ENCODE results near the gene CUTC. TPM values are rescaled to one million over a fixed set of nuclear protein-coding genes. Genes with fewer than 3 reads are reported as not detected.

The CUTC gene
- total and polyA plus RNA-seq, 2 donors (not counting 1 experiment from before 2014, with no cell fraction given) = 19.4 to 22.6 TPM

DNA sequence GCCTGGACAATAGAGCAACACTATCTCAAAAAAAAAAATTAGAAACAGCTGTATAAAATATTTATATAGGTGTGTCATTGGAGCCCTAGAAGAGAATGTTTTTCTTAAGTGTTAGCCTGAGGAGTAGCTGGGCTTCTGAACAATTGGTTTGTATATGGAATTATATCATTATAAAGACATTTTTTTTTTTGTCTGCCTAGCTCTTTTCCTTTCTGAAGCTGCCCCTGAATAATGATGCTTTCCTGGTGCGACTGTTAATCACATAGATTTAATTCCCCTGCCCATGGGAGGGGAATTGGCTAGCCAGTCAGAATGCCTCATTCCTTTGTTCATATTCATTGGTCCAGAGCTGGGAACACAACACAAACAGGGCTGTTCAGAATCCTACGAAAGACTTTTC lies 36.5 kb downstream of the CUTC start:
- no peak overlapping the region for H3K9ac ChIP-seq (ENCODE audit: insufficient read depth, low read length)
- H3K4me1 ChIP-seq (ENCODE audit: control insufficient read depth, extremely low read depth, insufficient read depth, low read length) = peaks cover 3% of the 10 kb centered on the region
- no peaks in the 10 kb centered on the region for H3K36me3 ChIP-seq (ENCODE audit: control insufficient read depth, insufficient read depth, low read length)
- no peak for TF ChIP-seq EZH2 (IDR thresholded peaks at IDR 0.05; ENCODE audit: low read length, missing control alignments)
- TF ChIP-seq, protein P1, sequence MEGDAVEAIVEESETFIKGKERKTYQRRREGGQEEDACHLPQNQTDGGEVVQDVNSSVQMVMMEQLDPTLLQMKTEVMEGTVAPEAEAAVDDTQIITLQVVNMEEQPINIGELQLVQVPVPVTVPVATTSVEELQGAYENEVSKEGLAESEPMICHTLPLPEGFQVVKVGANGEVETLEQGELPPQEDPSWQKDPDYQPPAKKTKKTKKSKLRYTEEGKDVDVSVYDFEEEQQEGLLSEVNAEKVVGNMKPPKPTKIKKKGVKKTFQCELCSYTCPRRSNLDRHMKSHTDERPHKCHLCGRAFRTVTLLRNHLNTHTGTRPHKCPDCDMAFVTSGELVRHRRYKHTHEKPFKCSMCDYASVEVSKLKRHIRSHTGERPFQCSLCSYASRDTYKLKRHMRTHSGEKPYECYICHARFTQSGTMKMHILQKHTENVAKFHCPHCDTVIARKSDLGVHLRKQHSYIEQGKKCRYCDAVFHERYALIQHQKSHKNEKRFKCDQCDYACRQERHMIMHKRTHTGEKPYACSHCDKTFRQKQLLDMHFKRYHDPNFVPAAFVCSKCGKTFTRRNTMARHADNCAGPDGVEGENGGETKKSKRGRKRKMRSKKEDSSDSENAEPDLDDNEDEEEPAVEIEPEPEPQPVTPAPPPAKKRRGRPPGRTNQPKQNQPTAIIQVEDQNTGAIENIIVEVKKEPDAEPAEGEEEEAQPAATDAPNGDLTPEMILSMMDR (conservative IDR thresholded peaks at IDR 0.05 in 1 of 2, IDR thresholded peaks at IDR 0.05 in 1 of 2; ENCODE audit: low read depth in 1 of 2, low read length in 2 of 2) = no peak
- H2AFZ ChIP-seq (ENCODE audit: low read length) = peak overlapping the region; percentile 47
- no peak overlapping the region for H3K4me2 ChIP-seq (ENCODE audit: extremely low read depth, insufficient read depth, low read length)
- no peak overlapping the region for H3K27ac ChIP-seq (ENCODE audit: insufficient read depth, low read length)
- no peaks in the 10 kb centered on the region for H3K79me2 ChIP-seq (ENCODE audit: control insufficient read depth, insufficient read depth, low read length)
- no peaks in the 10 kb centered on the region for H3K9me3 ChIP-seq (ENCODE audit: control insufficient read depth, insufficient read depth, low read depth, low read length)
- DNase-seq (ENCODE audit: low read depth in 2 of 2) = peak in 1 of 2 donors; percentile 37
- H3K4me3 ChIP-seq (replicated peaks in 1 of 4; ENCODE audit: control extremely low read depth in 1 of 4, insufficient read depth in 1 of 4, low read depth in 3 of 4, low read length in 4 of 4) = no peak overlapping the region
- no peaks in the 10 kb centered on the region for H4K20me1 ChIP-seq (ENCODE audit: control insufficient read depth, extremely low read depth, insufficient read depth, low read length)
- no peaks in the 10 kb centered on the region for H3K27me3 ChIP-seq (ENCODE audit: control insufficient read depth, insufficient read depth, low read length)

DNA sequence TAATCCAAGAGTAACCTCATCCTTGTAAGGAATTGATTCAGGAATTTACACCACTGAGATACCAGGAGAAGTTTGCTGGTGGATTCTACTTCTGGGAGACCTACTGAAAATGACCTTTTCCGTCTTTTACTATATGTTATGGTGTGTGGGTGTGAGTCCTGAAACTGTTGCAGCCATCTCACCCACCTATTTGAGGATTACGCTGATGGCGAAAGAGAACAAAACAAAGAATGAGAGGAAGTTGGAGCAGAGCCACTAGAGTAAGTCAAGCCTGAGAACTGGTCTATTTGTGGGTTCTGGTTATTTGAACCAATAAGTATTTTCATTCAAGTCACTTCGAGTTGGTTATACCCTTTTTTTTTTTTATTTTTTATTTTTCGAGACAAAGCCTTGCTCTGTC lies 37.7 kb downstream of the CUTC start:
- Histone ChIP-seq H2AFZ (ENCODE audit: low read length) (no peak overlapping the region), H3K4me3 (replicated peaks in 1 of 4; ENCODE audit: control extremely low read depth in 1 of 4, insufficient read depth in 1 of 4, low read depth in 3 of 4, low read length in 4 of 4) (no peak overlapping the region), H3K4me2 (ENCODE audit: extremely low read depth, insufficient read depth, low read length) (no peak overlapping the region), H3K4me1 (ENCODE audit: control insufficient read depth, extremely low read depth, insufficient read depth, low read length) (peaks cover 3% of the 10 kb centered on the region), H3K27me3 (ENCODE audit: control insufficient read depth, insufficient read depth, low read length) (no peaks in the 10 kb centered on the region), H3K36me3 (ENCODE audit: control insufficient read depth, insufficient read depth, low read length) (no peaks in the 10 kb centered on the region), H3K9ac (ENCODE audit: insufficient read depth, low read length) (no peak overlapping the region), H4K20me1 (ENCODE audit: control insufficient read depth, extremely low read depth, insufficient read depth, low read length) (no peaks in the 10 kb centered on the region), H3K27ac (ENCODE audit: insufficient read depth, low read length) (no peak overlapping the region), H3K79me2 (ENCODE audit: control insufficient read depth, insufficient read depth, low read length) (no peaks in the 10 kb centered on the region), H3K9me3 (ENCODE audit: control insufficient read depth, insufficient read depth, low read depth, low read length) (no peaks in the 10 kb centered on the region)
- no peak for TF ChIP-seq EZH2 (IDR thresholded peaks at IDR 0.05; ENCODE audit: low read length, missing control alignments)
- TF ChIP-seq, protein P1 (conservative IDR thresholded peaks at IDR 0.05 in 1 of 2, IDR thresholded peaks at IDR 0.05 in 1 of 2; ENCODE audit: low read depth in 1 of 2, low read length in 2 of 2) = no peak
- DNase-seq (ENCODE audit: low read depth in 2 of 2) = no peak

DNA sequence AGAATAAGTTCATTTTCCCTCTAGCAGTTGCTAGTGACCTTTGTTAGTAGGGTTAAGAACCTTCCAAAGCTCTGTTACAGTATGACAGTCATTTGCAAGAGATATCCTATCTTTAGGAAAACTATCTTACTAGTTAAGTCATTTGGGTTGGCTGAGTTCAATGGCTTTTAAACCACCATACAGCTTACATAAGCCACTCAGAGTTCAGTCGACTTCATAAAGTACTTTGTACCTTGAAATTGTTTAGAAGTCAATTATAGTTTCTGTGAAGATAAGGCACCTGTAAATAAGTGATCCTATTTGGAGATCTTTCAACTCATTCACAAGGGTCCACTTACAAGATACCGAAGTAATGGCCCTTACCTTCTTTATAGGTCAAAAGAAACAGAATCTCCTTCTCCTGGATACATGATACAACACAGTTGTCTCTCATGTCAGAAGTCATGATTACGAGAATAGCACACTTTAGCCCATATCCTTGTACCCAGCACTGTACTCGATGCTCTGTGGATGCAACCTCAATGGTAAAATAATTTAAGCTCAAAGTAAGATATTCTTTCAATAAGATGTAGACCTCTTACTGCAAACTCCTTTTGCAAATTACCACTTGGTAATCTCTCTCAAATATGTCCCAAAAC lies 38.5 kb downstream of the CUTC start:
- no peaks in the 10 kb centered on the region for H3K36me3 ChIP-seq (ENCODE audit: control insufficient read depth, insufficient read depth, low read length)
- H3K4me1 ChIP-seq (ENCODE audit: control insufficient read depth, extremely low read depth, insufficient read depth, low read length) = peaks cover 3% of the 10 kb centered on the region
- H3K4me3 ChIP-seq (replicated peaks in 1 of 4; ENCODE audit: control extremely low read depth in 1 of 4, insufficient read depth in 1 of 4, low read depth in 3 of 4, low read length in 4 of 4) = no peak overlapping the region
- H2AFZ ChIP-seq (ENCODE audit: low read length) = no peak overlapping the region
- TF ChIP-seq EZH2 (IDR thresholded peaks at IDR 0.05; ENCODE audit: low read length, missing control alignments) = no peak
- TF ChIP-seq, protein P1 (conservative IDR thresholded peaks at IDR 0.05 in 1 of 2, IDR thresholded peaks at IDR 0.05 in 1 of 2; ENCODE audit: low read depth in 1 of 2, low read length in 2 of 2) = no peak
- no peak overlapping the region for H3K4me2 ChIP-seq (ENCODE audit: extremely low read depth, insufficient read depth, low read length)
- no peak overlapping the region for H3K27ac ChIP-seq (ENCODE audit: insufficient read depth, low read length)
- DNase-seq (ENCODE audit: low read depth in 2 of 2) = no peak
- H3K9me3 ChIP-seq (ENCODE audit: control insufficient read depth, insufficient read depth, low read depth, low read length) = no peaks in the 10 kb centered on the region
- no peaks in the 10 kb centered on the region for H4K20me1 ChIP-seq (ENCODE audit: control insufficient read depth, extremely low read depth, insufficient read depth, low read length)
- H3K9ac ChIP-seq (ENCODE audit: insufficient read depth, low read length) = no peak overlapping the region
- no peaks in the 10 kb centered on the region for H3K79me2 ChIP-seq (ENCODE audit: control insufficient read depth, insufficient read depth, low read length)
- no peaks in the 10 kb centered on the region for H3K27me3 ChIP-seq (ENCODE audit: control insufficient read depth, insufficient read depth, low read length)

Measured in fibroblast of lung (primary cell).